Measurements from ENCODE around the gene CSMD2. TPM values are rescaled to one million over a fixed set of nuclear protein-coding genes. Genes with fewer than 3 reads are reported as not detected.

The CSMD2 gene
- total and polyA plus RNA-seq, 2 donors (not counting 1 experiment from before 2014, with no cell fraction given): 2.2 to 7.6 TPM

- Histone ChIP-seq H3K9me3 (ENCODE audit: control insufficient read depth, insufficient read depth, low read depth, low read length) (no peaks in the 10 kb centered on the region), H3K9ac (ENCODE audit: insufficient read depth, low read length) (no peak overlapping the region), H4K20me1 (ENCODE audit: control insufficient read depth, extremely low read depth, insufficient read depth, low read length) (no peaks in the 10 kb centered on the region), H3K27me3 (ENCODE audit: control insufficient read depth, insufficient read depth, low read length) (no peaks in the 10 kb centered on the region), H3K36me3 (ENCODE audit: control insufficient read depth, insufficient read depth, low read length) (no peaks in the 10 kb centered on the region), H3K79me2 (ENCODE audit: control insufficient read depth, insufficient read depth, low read length) (no peaks in the 10 kb centered on the region), H3K4me1 (ENCODE audit: control insufficient read depth, extremely low read depth, insufficient read depth, low read length) (peaks cover under 1% of the 10 kb centered on the region), H3K4me2 (ENCODE audit: extremely low read depth, insufficient read depth, low read length) (no peak overlapping the region), H3K27ac (ENCODE audit: insufficient read depth, low read length) (no peak overlapping the region), H3K4me3 (replicated peaks in 1 of 4; ENCODE audit: control extremely low read depth in 1 of 4, insufficient read depth in 1 of 4, low read depth in 3 of 4, low read length in 4 of 4) (no peak overlapping the region), H2AFZ (ENCODE audit: low read length) (no peak overlapping the region)
- TF ChIP-seq EZH2 (IDR thresholded peaks at IDR 0.05; ENCODE audit: low read length, missing control alignments): no peak
- TF ChIP-seq CTCF (conservative IDR thresholded peaks at IDR 0.05 in 1 of 2, IDR thresholded peaks at IDR 0.05 in 1 of 2; ENCODE audit: low read depth in 1 of 2, low read length in 2 of 2): no peak
- DNase-seq (ENCODE audit: low read depth in 2 of 2): no peak
These were observed 203.0 kb downstream of the CSMD2 start for GRCh38 chr1:33962061-33962460.

GRCh38 chr1:33960188-33960895, 204.7 kb downstream of the CSMD2 start:
- no peak for DNase-seq (ENCODE audit: low read depth in 2 of 2)
- no peaks in the 10 kb centered on the region for H3K9me3 ChIP-seq (ENCODE audit: control insufficient read depth, insufficient read depth, low read depth, low read length)
- no peak overlapping the region for H2AFZ ChIP-seq (ENCODE audit: low read length)
- no peaks in the 10 kb centered on the region for H3K4me1 ChIP-seq (ENCODE audit: control insufficient read depth, extremely low read depth, insufficient read depth, low read length)
- no peak overlapping the region for H3K4me3 ChIP-seq (replicated peaks in 1 of 4; ENCODE audit: control extremely low read depth in 1 of 4, insufficient read depth in 1 of 4, low read depth in 3 of 4, low read length in 4 of 4)
- no peaks in the 10 kb centered on the region for H3K36me3 ChIP-seq (ENCODE audit: control insufficient read depth, insufficient read depth, low read length)
- TF ChIP-seq CTCF (conservative IDR thresholded peaks at IDR 0.05 in 1 of 2, IDR thresholded peaks at IDR 0.05 in 1 of 2; ENCODE audit: low read depth in 1 of 2, low read length in 2 of 2): no peak
- no peak for TF ChIP-seq EZH2 (IDR thresholded peaks at IDR 0.05; ENCODE audit: low read length, missing control alignments)
- H3K79me2 ChIP-seq (ENCODE audit: control insufficient read depth, insufficient read depth, low read length): no peaks in the 10 kb centered on the region
- no peak overlapping the region for H3K4me2 ChIP-seq (ENCODE audit: extremely low read depth, insufficient read depth, low read length)
- no peak overlapping the region for H3K27ac ChIP-seq (ENCODE audit: insufficient read depth, low read length)
- no peaks in the 10 kb centered on the region for H3K27me3 ChIP-seq (ENCODE audit: control insufficient read depth, insufficient read depth, low read length)
- no peak overlapping the region for H3K9ac ChIP-seq (ENCODE audit: insufficient read depth, low read length)
- H4K20me1 ChIP-seq (ENCODE audit: control insufficient read depth, extremely low read depth, insufficient read depth, low read length): no peaks in the 10 kb centered on the region

- no peak for DNase-seq (ENCODE audit: low read depth in 2 of 2)
- Histone ChIP-seq H3K4me1 (ENCODE audit: control insufficient read depth, extremely low read depth, insufficient read depth, low read length) (no peaks in the 10 kb centered on the region), H3K36me3 (ENCODE audit: control insufficient read depth, insufficient read depth, low read length) (no peaks in the 10 kb centered on the region), H3K9me3 (ENCODE audit: control insufficient read depth, insufficient read depth, low read depth, low read length) (no peaks in the 10 kb centered on the region), H2AFZ (ENCODE audit: low read length) (no peak overlapping the region), H3K27me3 (ENCODE audit: control insufficient read depth, insufficient read depth, low read length) (no peaks in the 10 kb centered on the region), H3K27ac (ENCODE audit: insufficient read depth, low read length) (no peak overlapping the region), H4K20me1 (ENCODE audit: control insufficient read depth, extremely low read depth, insufficient read depth, low read length) (no peaks in the 10 kb centered on the region), H3K4me2 (ENCODE audit: extremely low read depth, insufficient read depth, low read length) (no peak overlapping the region), H3K4me3 (replicated peaks in 1 of 4; ENCODE audit: control extremely low read depth in 1 of 4, insufficient read depth in 1 of 4, low read depth in 3 of 4, low read length in 4 of 4) (no peak overlapping the region), H3K79me2 (ENCODE audit: control insufficient read depth, insufficient read depth, low read length) (no peaks in the 10 kb centered on the region), H3K9ac (ENCODE audit: insufficient read depth, low read length) (no peak overlapping the region)
- no peak for TF ChIP-seq EZH2 (IDR thresholded peaks at IDR 0.05; ENCODE audit: low read length, missing control alignments)
- TF ChIP-seq CTCF (conservative IDR thresholded peaks at IDR 0.05 in 1 of 2, IDR thresholded peaks at IDR 0.05 in 1 of 2; ENCODE audit: low read depth in 1 of 2, low read length in 2 of 2): no peak
These were observed 207.2 kb downstream of the CSMD2 start for GRCh38 chr1:33957854-33958253.
